Tibial artery (tissue), 4 donors: ENCODE measurements around the gene JPT2.

Experiments used
- DNase-seq, 2 donors: peaks; one replicate each; pipeline ENCODE4 v3.0.0-alpha.2; 2019
- H3K27ac ChIP-seq, 2 donors: fragments of 200-600 bp; sonication (generic) in 1 of 2; 1 replicate in 1 of 2; 2 replicates in 1 of 2; pipeline ENCODE4 v1.5.1; 2018 to 2019; ENCODE audit warnings: mild to moderate bottlenecking in 1 of 2
- H3K27me3 ChIP-seq, 2 donors: fragments of 200-600 bp; sonication (generic) in 1 of 2; one replicate each; pipeline versions ENCODE4 v1.5.1 to v1.6.0; 2016 to 2019
- H3K36me3 ChIP-seq, 3 donors: fragments of 200-600 bp; sonication (generic) in 2 of 3; one replicate each; pipeline ENCODE4 v1.5.1; 2016 to 2019; ENCODE audit warnings: mild to moderate bottlenecking in 2 of 3
- H3K4me1 ChIP-seq, 4 donors: fragments of 200-600 bp; sonication (generic) in 2 of 4; 1 replicate in 3 of 4; 2 replicates in 1 of 4; pipeline ENCODE4 v1.5.1; 2016 to 2019
- H3K4me3 ChIP-seq, 2 donors: fragments of 200-600 bp; sonication (generic) in 1 of 2; 1 replicate in 1 of 2; 2 replicates in 1 of 2; pipeline ENCODE4 v1.5.1; 2018 to 2019; ENCODE audit warnings: mild to moderate bottlenecking in 2 of 2
- H3K9me3 ChIP-seq, 3 donors: fragments of 200-600 bp; sonication (generic) in 1 of 3; one replicate each; pipeline ENCODE4 v1.5.1; 2016 to 2019
- CTCF ChIP-seq, 2 experiments: fragments of 200-600 bp in 1 of 2; fragments of 450-650 bp in 1 of 2; IDR thresholded peaks; one replicate each; pipeline ENCODE4 v1.5.1; 2017 to 2019; ENCODE audit warnings: antibody characterized with exemption in 2 of 2, mild to moderate bottlenecking in 1 of 2, moderate library complexity in 1 of 2
- intact Hi-C: fragments of 100-400 bp; cut with DNase I; formaldehyde crosslinking; loops from one replicate; pipeline ENCODE4 v1.15.0; 2023; ENCODE audit warnings: low total_unique reads

JPT2 gene

GRCh38 chr16:1674751-1675664, 3.1 kb upstream of the JPT2 start:
- peaks cover 0 to 11% (median 7%) of the 10 kb centered on the region in 4 donors for H3K4me1 ChIP-seq
- TF ChIP-seq CTCF (IDR thresholded peaks at IDR 0.05) = no peak
- H3K27me3 ChIP-seq = no peaks in the 10 kb centered on the region
- intact Hi-C loops = no loop called here
- no peak overlapping the region for H3K27ac ChIP-seq
- H3K4me3 ChIP-seq = no peak overlapping the region
- no peak for DNase-seq
- H3K36me3 ChIP-seq = peaks cover 34 to 61% (median 57%) of the 10 kb centered on the region in 3 donors
- H3K9me3 ChIP-seq = no peaks in the 10 kb centered on the region

- Histone ChIP-seq H3K27ac (no peak overlapping the region), H3K4me1 (peaks cover 0 to 11% (median 7%) of the 10 kb centered on the region in 4 donors), H3K9me3 (no peaks in the 10 kb centered on the region), H3K36me3 (peaks cover 19 to 45% (median 40%) of the 10 kb centered on the region in 3 donors), H3K4me3 (no peak overlapping the region), H3K27me3 (no peaks in the 10 kb centered on the region)
- no peak for DNase-seq
- no peak for TF ChIP-seq CTCF (IDR thresholded peaks at IDR 0.05)
- intact Hi-C loops = no loop called here
Measured at GRCh38 chr16:1676661-1677060, 1.4 kb upstream of the JPT2 start.

DNA sequence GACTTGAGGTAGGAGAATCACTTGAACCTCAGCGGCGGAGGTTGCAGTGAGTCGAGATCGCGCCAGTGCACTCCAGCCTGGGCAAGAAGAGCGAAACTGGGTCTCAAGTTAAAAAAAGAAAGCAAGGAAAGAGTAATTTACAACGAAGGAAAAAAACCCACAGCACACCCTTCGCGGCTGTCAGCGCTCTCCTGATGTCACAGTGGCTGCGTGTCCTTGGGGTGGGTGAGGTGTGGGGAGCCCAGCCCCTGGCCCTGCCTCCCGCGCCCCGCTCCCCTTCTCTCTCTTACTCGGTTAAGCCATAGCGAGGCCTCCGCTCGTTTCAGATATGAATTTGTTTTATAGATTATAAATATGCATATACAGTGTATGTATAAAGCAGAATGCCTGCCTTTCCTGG, 740 bp upstream of the JPT2 start:
- intact Hi-C loops = no loop called here
- no peaks in the 10 kb centered on the region for H3K9me3 ChIP-seq
- no peak for TF ChIP-seq CTCF (IDR thresholded peaks at IDR 0.05)
- H3K27me3 ChIP-seq = no peaks in the 10 kb centered on the region
- no peak for DNase-seq
- peak overlapping the region; percentile 60 to 93 for H3K4me3 ChIP-seq
- H3K27ac ChIP-seq = peak overlapping the region in 1 of 2 donors; percentile 1
- H3K4me1 ChIP-seq = peaks cover 0 to 11% (median 7%) of the 10 kb centered on the region in 4 donors
- H3K36me3 ChIP-seq = peaks cover 12 to 38% (median 33%) of the 10 kb centered on the region in 3 donors

GRCh38 chr16:1678500-1679098, 520 bp downstream of the JPT2 start:
- peak; percentile 54 to 72 for DNase-seq
- Histone ChIP-seq H3K4me3 (peak overlapping the region; percentile 60 to 93), H3K9me3 (no peaks in the 10 kb centered on the region), H3K4me1 (peaks cover 0 to 11% (median 7%) of the 10 kb centered on the region in 4 donors), H3K27ac (peak overlapping the region; percentile 44 to 61), H3K27me3 (no peaks in the 10 kb centered on the region), H3K36me3 (peaks cover 8 to 31% (median 22%) of the 10 kb centered on the region in 3 donors)
- no peak for TF ChIP-seq CTCF (IDR thresholded peaks at IDR 0.05)
- intact Hi-C loops = no loop called here

GRCh38 chr16:1680361-1680760, 2.3 kb downstream of the JPT2 start:
- H3K27ac ChIP-seq = no peak overlapping the region
- no peak for TF ChIP-seq CTCF (IDR thresholded peaks at IDR 0.05)

More at GRCh38 chr16:1680361-1680760, 2.3 kb downstream of the JPT2 start:
- Histone ChIP-seq H3K4me3 (no peak overlapping the region), H3K36me3 (peaks cover 0 to 30% (median 9%) of the 10 kb centered on the region in 3 donors), H3K4me1 (peaks cover 0 to 11% (median 7%) of the 10 kb centered on the region in 4 donors), H3K27me3 (no peaks in the 10 kb centered on the region), H3K9me3 (no peaks in the 10 kb centered on the region)
- intact Hi-C loops = no loop called here
- DNase-seq = no peak
